Parathyroid adenoma (tissue), 2 donors: Measurements from ENCODE around the gene PDE4D.

Experiments used
- H2AFZ ChIP-seq: fragments of 300-600 bp; sonication (generic); one replicate; pipeline ENCODE4 v1.7.0; 2017; ENCODE audit warnings: antibody characterized with exemption, mild to moderate bottlenecking
- H3K27ac ChIP-seq: fragments of 300-600 bp; sonication (generic); one replicate; pipeline ENCODE4 v1.7.0; 2017
- H3K27me3 ChIP-seq: fragments of 300-600 bp; sonication (generic); one replicate; pipeline ENCODE4 v1.7.0; 2017; ENCODE audit warnings: low read length; ENCODE audit not compliant: control insufficient read depth, insufficient read depth
- H3K36me3 ChIP-seq: fragments of 300-600 bp; sonication (generic); one replicate; pipeline ENCODE4 v1.7.0; 2017; ENCODE audit warnings: low read length; ENCODE audit not compliant: control insufficient read depth, insufficient read depth
- H3K4me1 ChIP-seq: fragments of 300-600 bp; sonication (generic); one replicate; pipeline ENCODE4 v1.7.0; 2017; ENCODE audit warnings: control low read depth
- H3K4me2 ChIP-seq: fragments of 300-600 bp; sonication (generic); one replicate; pipeline ENCODE4 v1.7.0; 2017; ENCODE audit warnings: low read length
- H3K4me3 ChIP-seq: fragments of 300-600 bp; sonication (generic); one replicate; pipeline ENCODE4 v1.7.0; 2017; ENCODE audit warnings: low read depth, low read length
- H3K79me2 ChIP-seq: fragments of 300-600 bp; sonication (generic); one replicate; pipeline ENCODE4 v1.7.0; 2017; ENCODE audit warnings: control low read depth
- H3K9ac ChIP-seq: fragments of 300-600 bp; sonication (generic); one replicate; pipeline ENCODE4 v1.7.0; 2017; ENCODE audit warnings: mild to moderate bottlenecking
- H3K9me3 ChIP-seq: fragments of 300-600 bp; sonication (generic); one replicate; pipeline ENCODE4 v1.7.0; 2017; ENCODE audit warnings: low read length; ENCODE audit not compliant: control insufficient read depth
- TF ChIP-seq, protein P1 (sequence below): fragments of 300-600 bp; sonication (generic); IDR thresholded peaks from one replicate; pipeline ENCODE4 v1.7.0; 2017; ENCODE audit warnings: antibody characterized with exemption, mild to moderate bottlenecking
- donor health status: primary hyperparathyroidism.

The PDE4D gene

DNA sequence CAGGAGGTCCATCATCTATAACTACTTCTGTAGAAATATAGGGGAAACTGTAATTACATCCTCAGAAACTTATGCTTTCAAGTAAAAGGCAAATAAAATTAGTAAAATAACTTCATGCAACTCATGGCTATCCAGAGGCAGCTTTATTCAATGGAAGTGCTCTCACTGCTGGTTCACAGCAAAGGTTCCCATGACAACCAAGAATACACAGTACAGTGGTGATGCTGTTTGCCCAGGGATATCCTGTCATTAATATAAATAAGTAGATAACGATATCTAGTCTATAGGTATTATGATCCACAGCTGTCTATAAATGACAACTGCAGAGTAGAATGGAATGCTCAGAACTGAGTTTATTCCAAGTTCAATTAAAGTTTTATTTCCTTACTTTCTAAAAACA, 390.3 kb downstream of the PDE4D start:
- Histone ChIP-seq H3K9me3 (no peaks in the 10 kb centered on the region), H3K4me2 (no peak overlapping the region), H2AFZ (no peak overlapping the region), H3K9ac (no peak overlapping the region), H3K27ac (no peak overlapping the region), H3K4me1 (no peaks in the 10 kb centered on the region), H3K36me3 (no peaks in the 10 kb centered on the region), H3K27me3 (no peaks in the 10 kb centered on the region), H3K79me2 (peaks cover 2% of the 10 kb centered on the region), H3K4me3 (no peak overlapping the region)
- TF ChIP-seq, protein P1, sequence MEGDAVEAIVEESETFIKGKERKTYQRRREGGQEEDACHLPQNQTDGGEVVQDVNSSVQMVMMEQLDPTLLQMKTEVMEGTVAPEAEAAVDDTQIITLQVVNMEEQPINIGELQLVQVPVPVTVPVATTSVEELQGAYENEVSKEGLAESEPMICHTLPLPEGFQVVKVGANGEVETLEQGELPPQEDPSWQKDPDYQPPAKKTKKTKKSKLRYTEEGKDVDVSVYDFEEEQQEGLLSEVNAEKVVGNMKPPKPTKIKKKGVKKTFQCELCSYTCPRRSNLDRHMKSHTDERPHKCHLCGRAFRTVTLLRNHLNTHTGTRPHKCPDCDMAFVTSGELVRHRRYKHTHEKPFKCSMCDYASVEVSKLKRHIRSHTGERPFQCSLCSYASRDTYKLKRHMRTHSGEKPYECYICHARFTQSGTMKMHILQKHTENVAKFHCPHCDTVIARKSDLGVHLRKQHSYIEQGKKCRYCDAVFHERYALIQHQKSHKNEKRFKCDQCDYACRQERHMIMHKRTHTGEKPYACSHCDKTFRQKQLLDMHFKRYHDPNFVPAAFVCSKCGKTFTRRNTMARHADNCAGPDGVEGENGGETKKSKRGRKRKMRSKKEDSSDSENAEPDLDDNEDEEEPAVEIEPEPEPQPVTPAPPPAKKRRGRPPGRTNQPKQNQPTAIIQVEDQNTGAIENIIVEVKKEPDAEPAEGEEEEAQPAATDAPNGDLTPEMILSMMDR: no peak

DNA sequence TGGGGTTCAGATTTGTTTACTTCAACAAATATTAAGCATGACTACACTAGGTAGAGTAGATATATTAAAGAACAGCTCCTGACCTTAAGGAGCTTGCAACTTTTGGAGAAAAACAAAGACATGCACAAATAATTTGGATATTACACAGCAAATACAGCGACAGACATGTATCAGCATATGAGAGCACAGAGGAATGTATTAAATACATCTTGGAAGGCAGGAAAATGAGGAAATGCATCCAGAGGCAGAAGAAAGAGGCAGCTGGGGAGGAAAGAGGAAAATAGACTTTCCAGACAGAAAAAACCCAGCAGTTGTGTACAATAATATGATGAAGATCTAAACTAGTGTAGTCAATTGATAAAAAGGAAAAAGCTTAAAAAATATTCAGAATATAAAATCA, 392.2 kb downstream of the PDE4D start:
- no peak overlapping the region for H3K4me2 ChIP-seq
- peaks cover 5% of the 10 kb centered on the region for H3K79me2 ChIP-seq
- no peaks in the 10 kb centered on the region for H3K4me1 ChIP-seq
- no peaks in the 10 kb centered on the region for H3K27me3 ChIP-seq
- no peak overlapping the region for H3K4me3 ChIP-seq
- TF ChIP-seq, protein P1: no peak
- H3K9ac ChIP-seq: no peak overlapping the region
- no peak overlapping the region for H3K27ac ChIP-seq
- no peaks in the 10 kb centered on the region for H3K36me3 ChIP-seq
- H2AFZ ChIP-seq: no peak overlapping the region
- no peaks in the 10 kb centered on the region for H3K9me3 ChIP-seq

DNA sequence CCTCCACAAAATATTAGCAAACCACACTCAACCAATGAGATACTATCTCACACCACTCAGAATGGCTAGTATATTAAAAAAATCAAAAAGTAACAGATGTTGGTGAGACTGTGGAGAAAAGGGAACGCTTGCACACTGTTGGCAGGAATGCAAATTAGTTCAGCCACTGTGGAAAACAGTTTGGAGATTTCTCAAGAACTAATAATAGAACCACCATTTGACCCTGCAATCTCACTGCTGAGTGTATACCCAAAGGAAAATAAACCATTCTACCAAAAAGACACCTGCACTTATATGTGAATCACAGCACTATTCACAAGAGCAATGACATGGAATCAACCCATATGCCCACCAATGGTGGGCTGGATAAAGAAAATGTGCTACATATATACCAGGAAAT, 393.5 kb downstream of the PDE4D start:
- Histone ChIP-seq H3K4me1 (no peaks in the 10 kb centered on the region), H3K27me3 (no peaks in the 10 kb centered on the region)

DNA sequence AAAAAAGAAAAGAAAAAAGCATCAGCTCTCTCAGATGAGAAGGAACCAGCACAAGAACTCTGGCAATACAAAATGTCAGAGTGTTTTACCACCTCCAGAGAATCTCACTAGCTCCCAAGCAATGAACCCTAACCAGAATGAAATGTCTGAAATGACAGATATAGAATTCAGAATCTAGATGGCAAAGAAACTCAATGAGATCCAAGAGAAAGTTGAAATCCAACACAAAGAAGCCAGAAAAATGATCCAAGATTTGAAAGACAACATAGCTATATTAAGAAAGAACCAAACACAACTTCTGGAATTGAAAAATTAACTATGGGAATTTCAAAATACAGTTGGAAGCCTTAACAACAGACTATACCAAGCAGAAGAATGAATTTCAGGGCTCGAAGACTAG, 396.3 kb downstream of the PDE4D start:
- H3K27me3 ChIP-seq: no peaks in the 10 kb centered on the region
- no peak overlapping the region for H3K27ac ChIP-seq
- TF ChIP-seq, protein P1: no peak
- no peak overlapping the region for H3K4me3 ChIP-seq
- no peaks in the 10 kb centered on the region for H3K9me3 ChIP-seq
- H3K79me2 ChIP-seq: peaks cover 5% of the 10 kb centered on the region
- H3K4me2 ChIP-seq: no peak overlapping the region
- H3K36me3 ChIP-seq: no peaks in the 10 kb centered on the region
- no peak overlapping the region for H3K9ac ChIP-seq
- H3K4me1 ChIP-seq: no peaks in the 10 kb centered on the region
- H2AFZ ChIP-seq: no peak overlapping the region

More for the DNA sequence above, 393.5 kb downstream of the PDE4D start:
- no peaks in the 10 kb centered on the region for H3K9me3 ChIP-seq
- TF ChIP-seq, protein P1: no peak
- H3K4me3 ChIP-seq: no peak overlapping the region
- H3K9ac ChIP-seq: no peak overlapping the region
- no peak overlapping the region for H3K27ac ChIP-seq
- no peaks in the 10 kb centered on the region for H3K36me3 ChIP-seq
- H3K4me2 ChIP-seq: no peak overlapping the region
- peaks cover 5% of the 10 kb centered on the region for H3K79me2 ChIP-seq
- H2AFZ ChIP-seq: no peak overlapping the region

DNA sequence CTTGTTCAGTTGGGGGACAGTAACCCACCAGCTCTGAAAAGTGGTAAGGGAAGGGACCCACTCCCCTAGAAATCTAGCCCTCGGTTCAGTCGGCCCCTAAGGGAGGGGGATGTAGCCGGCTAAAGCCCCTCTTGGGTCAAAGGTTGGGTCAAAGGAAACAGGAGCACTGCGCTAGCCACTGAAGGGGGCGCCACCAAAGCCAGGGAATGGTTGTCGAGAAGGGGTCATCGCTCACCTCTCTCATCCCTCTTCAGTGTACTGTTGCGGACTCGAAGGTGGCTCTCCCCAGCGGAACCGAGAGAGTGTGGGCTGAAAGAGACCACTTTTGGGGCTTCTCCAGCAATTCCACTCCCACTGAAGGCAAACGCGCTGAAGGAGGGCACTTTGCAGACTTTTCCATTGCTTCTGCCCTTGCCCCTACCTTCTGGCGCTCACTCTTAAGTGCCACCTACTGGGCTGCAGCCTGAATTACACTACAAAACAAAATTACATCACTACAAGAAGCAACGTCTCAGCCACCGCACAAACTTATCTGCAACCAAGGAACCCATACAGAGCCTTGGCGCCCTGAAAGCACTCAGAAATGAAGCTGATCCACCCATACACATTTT, 396.9 kb downstream of the PDE4D start:
- TF ChIP-seq, protein P1: peak; percentile 47
- H3K4me2 ChIP-seq: no peak overlapping the region

More for the DNA sequence above, 396.9 kb downstream of the PDE4D start:
- H3K9me3 ChIP-seq: no peaks in the 10 kb centered on the region
- H3K9ac ChIP-seq: no peak overlapping the region
- H3K36me3 ChIP-seq: no peaks in the 10 kb centered on the region
- H3K79me2 ChIP-seq: peaks cover 5% of the 10 kb centered on the region
- H3K4me3 ChIP-seq: no peak overlapping the region
- H2AFZ ChIP-seq: no peak overlapping the region
- no peaks in the 10 kb centered on the region for H3K27me3 ChIP-seq
- H3K27ac ChIP-seq: no peak overlapping the region
- no peaks in the 10 kb centered on the region for H3K4me1 ChIP-seq
